GM06990 (cell line): ENCODE data around the gene PIGN.

Experiments used
- DNase-seq: peaks from one replicate; pipeline ENCODE4 v3.0.0-alpha.2; 2011; ENCODE audit not compliant: insufficient read length; ENCODE audit errors: extremely low read depth
- H3K27me3 ChIP-seq: replicated peaks from 2 replicates; pipeline ENCODE4 v1.6.0; 2011; ENCODE audit warnings: low read length; ENCODE audit not compliant: control insufficient read depth, insufficient read depth
- H3K36me3 ChIP-seq: 2 replicates; pipeline ENCODE4 v1.5.1; 2011; ENCODE audit warnings: low read length; ENCODE audit not compliant: control insufficient read depth, insufficient read depth
- H3K4me3 ChIP-seq: replicated peaks from 2 replicates; pipeline ENCODE4 v1.5.1; 2011; ENCODE audit warnings: low read depth, mild to moderate bottlenecking, control low read depth, low read length
- CTCF ChIP-seq: IDR thresholded peaks from 2 replicates; pipeline ENCODE4 v1.5.1; 2011; ENCODE audit warnings: low read length, control low read depth, mild to moderate bottlenecking, inconsistent platforms; ENCODE audit not compliant: insufficient read depth, poor library complexity, severe bottlenecking

Gene PIGN

GRCh38 chr18:62165583-62165982 lies 21.3 kb downstream of the PIGN start:
- Histone ChIP-seq H3K4me3 (no peak overlapping the region), H3K27me3 (no peaks in the 10 kb centered on the region), H3K36me3 (no peaks in the 10 kb centered on the region)
- peak; percentile 10 for DNase-seq
- TF ChIP-seq CTCF: no peak

- H3K27me3 ChIP-seq: no peaks in the 10 kb centered on the region
- DNase-seq: no peak
- H3K4me3 ChIP-seq: no peak overlapping the region
- no peaks in the 10 kb centered on the region for H3K36me3 ChIP-seq
- TF ChIP-seq CTCF: no peak
Observed at GRCh38 chr18:62164855-62165487, 21.9 kb downstream of the PIGN start.

GRCh38 chr18:62164310-62164709 lies 22.5 kb downstream of the PIGN start:
- DNase-seq: no peak
- no peak for TF ChIP-seq CTCF
- Histone ChIP-seq H3K27me3 (no peaks in the 10 kb centered on the region), H3K36me3 (no peaks in the 10 kb centered on the region), H3K4me3 (no peak overlapping the region)

GRCh38 chr18:62157843-62158242 lies 29.0 kb downstream of the PIGN start:
- H3K27me3 ChIP-seq: no peaks in the 10 kb centered on the region
- DNase-seq: no peak
- H3K36me3 ChIP-seq: no peaks in the 10 kb centered on the region; the same call in 1 of the 2 replicates
- TF ChIP-seq CTCF: no peak
- no peak overlapping the region for H3K4me3 ChIP-seq

- TF ChIP-seq CTCF: no peak
- Histone ChIP-seq H3K27me3 (no peaks in the 10 kb centered on the region), H3K36me3 (no peaks in the 10 kb centered on the region; the same call in 1 of the 2 replicates), H3K4me3 (no peak overlapping the region)
- DNase-seq: no peak
Observed at GRCh38 chr18:62152844-62153243, 34.0 kb downstream of the PIGN start.
